Smooth muscle cell (in vitro differentiated cells): ENCODE measurements around the gene XYLT1. TPM values are rescaled to one million over a fixed set of nuclear protein-coding genes. Genes with fewer than 3 reads are reported as not detected.

Experiments
- DNase-seq: peaks from one replicate; lab custom pipeline; 2025; ENCODE audit not compliant: unreplicated experiment; lab: John Stamatoyannopoulos, UW
- H2AFZ ChIP-seq: fragments of 200-600 bp; sonication (generic); 2 replicates; pipeline ENCODE4 v1.6.0; 2016; ENCODE audit warnings: antibody characterized with exemption, low read depth, mild to moderate bottlenecking
- H3F3A ChIP-seq: fragments of 200-600 bp; sonication (generic); 2 replicates; pipeline ENCODE4 v1.6.0; 2017; ENCODE audit warnings: antibody characterized with exemption, low read depth
- H3K27ac ChIP-seq: fragments of 200-600 bp; sonication (generic); 2 replicates; pipeline ENCODE4 v1.5.1; 2016; ENCODE audit warnings: low read depth, mild to moderate bottlenecking
- H3K27me3 ChIP-seq: fragments of 200-600 bp; sonication (generic); 2 replicates; pipeline ENCODE4 v1.6.1; 2016; ENCODE audit warnings: low read depth, mild to moderate bottlenecking
- H3K36me3 ChIP-seq: fragments of 200-600 bp; sonication (generic); 2 replicates; pipeline ENCODE4 v1.5.1; 2016; ENCODE audit warnings: low read depth
- H3K4me1 ChIP-seq: fragments of 200-600 bp; sonication (generic); 2 replicates; pipeline ENCODE4 v1.5.1; 2016; ENCODE audit warnings: low read depth
- H3K4me2 ChIP-seq: fragments of 200-600 bp; sonication (generic); 2 replicates; pipeline ENCODE4 v1.6.0; 2016; ENCODE audit warnings: mild to moderate bottlenecking
- H3K4me3 ChIP-seq: fragments of 200-600 bp; sonication (generic); 2 replicates; pipeline ENCODE4 v1.5.1; 2016; ENCODE audit warnings: mild to moderate bottlenecking
- H3K79me2 ChIP-seq: fragments of 200-600 bp; sonication (generic); 2 replicates; pipeline ENCODE4 v1.6.0; 2016; ENCODE audit warnings: low read depth, mild to moderate bottlenecking
- H3K9ac ChIP-seq: fragments of 200-600 bp; sonication (generic); 2 replicates; pipeline ENCODE4 v1.6.0; 2016; ENCODE audit warnings: low read depth
- H3K9me3 ChIP-seq: fragments of 200-600 bp; sonication (generic); replicated peaks from 2 replicates; pipeline ENCODE4 v1.5.1; 2016; ENCODE audit warnings: low read depth
- H4K20me1 ChIP-seq: fragments of 200-600 bp; sonication (generic); 2 replicates; pipeline ENCODE4 v1.6.0; 2016; ENCODE audit warnings: low read depth
- WGBS: methylation state at CpG from one replicate; pipeline ENCODE4 v1.1.7; 2016; ENCODE audit warnings: low lambda C conversion rate; 5-methylcytosine and 5-hydroxymethylcytosine counted together
- polyA plus RNA-seq: library from polyadenylated mRNA; unstranded; fragments of >200 nt; fragmentation: Nextera tagmentation; extraction: Ambion mirVana; gene quantifications from 2 replicates; pipeline ENCODE4 v1.2.1, GENCODE V29; 2016
- total RNA-seq: library from RNA; depleted of rRNA; stranded (reverse); fragments of >200 nt; gene quantifications from 2 replicates; pipeline ENCODE4 v1.2.3, GENCODE V29; 2014
- TF ChIP-seq, protein P1 (sequence below): fragments of 200-600 bp; sonication (generic); IDR thresholded peaks from 2 replicates; pipeline ENCODE4 v1.5.1; 2017; ENCODE audit warnings: borderline replicate concordance, mild to moderate bottlenecking, antibody characterized with exemption; ENCODE audit not compliant: insufficient read depth, poor library complexity, severe bottlenecking

The XYLT1 gene
- total and polyA plus RNA-seq, 2 experiments from 2014 or later, result 9.5 to 19.9 TPM

DNA sequence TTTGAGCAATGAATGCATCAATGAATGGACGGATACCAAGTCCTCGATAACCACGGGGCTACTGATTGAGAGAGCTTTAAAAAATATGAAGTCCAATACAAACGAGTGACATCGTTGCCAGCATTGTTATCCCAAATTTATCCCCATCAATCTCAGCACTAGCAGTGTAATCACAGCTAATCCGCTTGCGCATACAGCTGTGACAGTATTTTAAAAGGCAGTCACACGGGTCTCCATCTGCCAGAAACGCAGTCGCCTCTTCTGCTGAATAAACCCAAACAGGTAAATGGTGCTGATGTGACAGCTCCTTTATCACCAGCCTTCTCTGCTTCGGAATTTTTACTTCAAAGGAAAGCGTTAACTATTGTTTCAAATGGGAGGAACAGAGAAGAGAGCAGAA is 311.1 kb downstream of the XYLT1 start:
- Histone ChIP-seq H3K4me3 (no peak overlapping the region), H4K20me1 (peaks cover 18% of the 10 kb centered on the region)

DNA sequence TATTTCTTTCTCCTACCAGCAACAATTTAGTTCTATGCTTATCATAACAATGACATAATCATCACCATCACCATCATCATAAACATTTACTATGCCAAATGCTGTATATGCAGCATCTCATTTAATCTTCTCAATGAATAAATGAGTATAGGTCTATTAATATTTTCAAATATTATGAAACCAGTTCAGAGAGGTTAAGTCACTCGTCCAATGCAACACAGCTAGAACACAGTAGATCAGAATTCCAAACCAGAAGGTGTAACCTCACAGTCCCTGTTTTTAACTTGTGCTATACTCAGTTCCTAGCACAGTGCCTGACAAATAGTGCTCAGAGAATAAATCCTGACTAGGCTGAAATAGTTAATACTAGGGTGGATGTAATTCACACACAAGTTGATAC is 314.8 kb downstream of the XYLT1 start:
- Histone ChIP-seq H3K4me3 (no peak overlapping the region), H3K79me2 (no peaks in the 10 kb centered on the region), H3K4me2 (no peak overlapping the region), H3K9me3 (no peaks in the 10 kb centered on the region), H3K27ac (no peak overlapping the region), H3K27me3 (no peaks in the 10 kb centered on the region), H3K9ac (no peak overlapping the region), H4K20me1 (peaks cover 47% of the 10 kb centered on the region), H3K4me1 (peaks cover 16% of the 10 kb centered on the region), H3K36me3 (no peaks in the 10 kb centered on the region), H2AFZ (no peak overlapping the region), H3F3A (no peaks in the 10 kb centered on the region)
- TF ChIP-seq, protein P1, sequence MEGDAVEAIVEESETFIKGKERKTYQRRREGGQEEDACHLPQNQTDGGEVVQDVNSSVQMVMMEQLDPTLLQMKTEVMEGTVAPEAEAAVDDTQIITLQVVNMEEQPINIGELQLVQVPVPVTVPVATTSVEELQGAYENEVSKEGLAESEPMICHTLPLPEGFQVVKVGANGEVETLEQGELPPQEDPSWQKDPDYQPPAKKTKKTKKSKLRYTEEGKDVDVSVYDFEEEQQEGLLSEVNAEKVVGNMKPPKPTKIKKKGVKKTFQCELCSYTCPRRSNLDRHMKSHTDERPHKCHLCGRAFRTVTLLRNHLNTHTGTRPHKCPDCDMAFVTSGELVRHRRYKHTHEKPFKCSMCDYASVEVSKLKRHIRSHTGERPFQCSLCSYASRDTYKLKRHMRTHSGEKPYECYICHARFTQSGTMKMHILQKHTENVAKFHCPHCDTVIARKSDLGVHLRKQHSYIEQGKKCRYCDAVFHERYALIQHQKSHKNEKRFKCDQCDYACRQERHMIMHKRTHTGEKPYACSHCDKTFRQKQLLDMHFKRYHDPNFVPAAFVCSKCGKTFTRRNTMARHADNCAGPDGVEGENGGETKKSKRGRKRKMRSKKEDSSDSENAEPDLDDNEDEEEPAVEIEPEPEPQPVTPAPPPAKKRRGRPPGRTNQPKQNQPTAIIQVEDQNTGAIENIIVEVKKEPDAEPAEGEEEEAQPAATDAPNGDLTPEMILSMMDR, result no peak
- DNase-seq, result no peak
- 94% methylated on average over 1 of the region's 1 CpG for whole genome bisulfite sequencing

More for the DNA sequence above, 311.1 kb downstream of the XYLT1 start:
- H3K27me3 ChIP-seq, result no peaks in the 10 kb centered on the region
- peaks cover 31% of the 10 kb centered on the region for H3K4me1 ChIP-seq
- no peaks in the 10 kb centered on the region for H3F3A ChIP-seq
- no peak overlapping the region for H2AFZ ChIP-seq
- no peaks in the 10 kb centered on the region for H3K79me2 ChIP-seq
- H3K9ac ChIP-seq, result no peak overlapping the region
- H3K9me3 ChIP-seq, result no peaks in the 10 kb centered on the region
- H3K4me2 ChIP-seq, result no peak overlapping the region
- 82% methylated on average over 12 of the region's 12 CpGs for WGBS
- no peaks in the 10 kb centered on the region for H3K36me3 ChIP-seq
- TF ChIP-seq, protein P1, result no peak
- H3K27ac ChIP-seq, result no peak overlapping the region
- no peak for DNase-seq

DNA sequence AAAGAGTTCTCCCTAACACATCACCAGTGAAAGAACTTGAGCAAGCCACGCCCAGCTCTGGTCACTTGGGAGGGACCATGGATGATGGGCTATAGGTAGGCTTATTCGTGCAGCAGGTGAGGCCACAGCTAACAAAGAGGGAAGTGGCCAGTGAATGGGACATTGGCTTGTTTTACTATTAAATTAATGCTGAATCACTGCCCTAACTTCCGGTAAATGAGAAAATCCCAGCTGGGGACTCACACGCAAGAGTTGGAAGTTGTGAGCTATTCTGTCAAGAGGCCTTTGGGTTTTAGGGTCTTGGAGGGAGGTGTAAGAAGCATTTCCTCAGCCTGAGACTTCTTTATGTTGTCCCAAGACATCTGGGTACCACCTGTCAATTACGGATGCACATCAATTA is 315.3 kb downstream of the XYLT1 start:
- no peak overlapping the region for H2AFZ ChIP-seq
- H3K36me3 ChIP-seq, result no peaks in the 10 kb centered on the region
- H3K4me3 ChIP-seq, result no peak overlapping the region
- H4K20me1 ChIP-seq, result peaks cover 47% of the 10 kb centered on the region
- TF ChIP-seq, protein P1, result no peak
- H3K27ac ChIP-seq, result no peak overlapping the region
- H3K4me2 ChIP-seq, result no peak overlapping the region
- H3K79me2 ChIP-seq, result no peaks in the 10 kb centered on the region
- H3F3A ChIP-seq, result no peaks in the 10 kb centered on the region
- peaks cover 14% of the 10 kb centered on the region for H3K4me1 ChIP-seq
- 96% methylated on average over 5 of the region's 5 CpGs for WGBS
- H3K27me3 ChIP-seq, result no peaks in the 10 kb centered on the region
- DNase-seq, result no peak
- no peaks in the 10 kb centered on the region for H3K9me3 ChIP-seq
- no peak overlapping the region for H3K9ac ChIP-seq

DNA sequence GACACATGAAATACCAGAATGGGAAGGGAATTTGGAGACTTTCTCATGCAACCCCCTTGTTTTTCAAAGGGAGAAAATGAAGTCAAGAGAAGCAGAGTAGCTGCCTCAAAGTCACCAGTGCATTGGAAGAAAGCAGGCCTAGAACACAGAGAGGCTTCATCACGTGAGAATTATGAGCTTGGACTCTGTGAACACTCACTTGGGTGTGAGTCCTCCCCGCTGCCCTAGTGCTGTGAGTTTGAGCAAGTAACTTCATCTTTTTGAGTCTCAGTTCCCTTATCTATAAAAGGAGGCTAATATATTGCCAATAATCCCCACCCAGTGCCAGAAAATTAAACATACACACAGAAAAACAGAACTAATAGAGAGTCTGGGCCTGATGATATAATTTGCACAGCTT is 315.8 kb downstream of the XYLT1 start:
- Histone ChIP-seq H3K27ac (no peak overlapping the region), H4K20me1 (peaks cover 51% of the 10 kb centered on the region), H3F3A (no peaks in the 10 kb centered on the region), H3K4me1 (peaks cover 12% of the 10 kb centered on the region), H2AFZ (no peak overlapping the region), H3K9me3 (no peaks in the 10 kb centered on the region), H3K36me3 (no peaks in the 10 kb centered on the region), H3K4me2 (no peak overlapping the region), H3K9ac (no peak overlapping the region), H3K4me3 (no peak overlapping the region), H3K27me3 (no peaks in the 10 kb centered on the region), H3K79me2 (no peaks in the 10 kb centered on the region)
- no peak for DNase-seq
- TF ChIP-seq, protein P1, result no peak
- WGBS, result 82% methylated on average over 2 of the region's 2 CpGs
